GM12891 (cell line): ENCODE data around the gene SMPX.

Experiments used
- PAX5 ChIP-seq: IDR thresholded peaks from 2 replicates; pipeline ENCODE4 v1.6.1; 2011; ENCODE audit warnings: low read length, moderate library complexity, mild to moderate bottlenecking; ENCODE audit not compliant: insufficient read depth, severe bottlenecking
- POLR2A ChIP-seq: IDR thresholded peaks from 2 replicates; pipeline ENCODE4 v1.6.1; 2011; ENCODE audit warnings: low read depth, low read length, control low read depth
- POLR2AphosphoS5 ChIP-seq: IDR thresholded peaks from 2 replicates; pipeline ENCODE4 v1.6.1; 2011; ENCODE audit warnings: low read depth, low read length, control low read depth
- POU2F2 ChIP-seq: IDR thresholded peaks from 2 replicates; pipeline ENCODE4 v1.6.1; 2011; ENCODE audit warnings: low read depth, mild to moderate bottlenecking, control low read depth, low read length, moderate library complexity
- SPI1 ChIP-seq: IDR thresholded peaks from 2 replicates; pipeline ENCODE4 v1.6.1; 2011; ENCODE audit warnings: low read depth, low read length, control low read depth
- TAF1 ChIP-seq: IDR thresholded peaks from 2 replicates; pipeline ENCODE4 v1.6.1; 2011; ENCODE audit warnings: low read depth, low read length, control low read depth

DNA sequence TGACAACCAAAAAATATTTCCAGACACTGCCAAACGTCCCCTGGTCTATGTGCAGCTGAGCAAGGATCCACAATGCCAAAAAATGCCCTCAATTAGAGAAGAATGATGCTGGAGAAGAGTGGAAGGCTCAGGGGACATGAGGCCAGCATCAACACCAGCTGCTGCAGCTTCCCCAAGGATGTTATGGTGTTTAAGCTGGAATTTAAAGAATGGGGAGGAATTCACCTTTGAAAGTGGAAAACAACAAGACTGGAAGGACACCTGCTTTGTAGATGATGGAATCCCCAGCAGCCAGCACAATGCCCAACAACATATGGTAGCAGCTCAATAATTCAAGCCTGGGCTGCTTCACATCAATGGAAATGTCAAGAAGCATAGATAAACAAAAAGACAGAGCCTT, 20.3 kb upstream of the SMPX start:
- TF ChIP-seq POLR2A: no peak
- TF ChIP-seq POLR2AphosphoS5: no peak
- TF ChIP-seq SPI1: no peak
- TF ChIP-seq TAF1: no peak
- no peak for TF ChIP-seq POU2F2
- no peak for TF ChIP-seq PAX5
